Neural crest cell (in vitro differentiated cells): ENCODE data around the gene PDIA6. TPM values are rescaled to one million over a fixed set of nuclear protein-coding genes. Genes with fewer than 3 reads are reported as not detected.

Experiments
- DNase-seq: peaks from one replicate; pipeline ENCODE4 v3.0.0; 2021; ENCODE audit warnings: low read depth, mixed read lengths, low spot score
- H3K27ac Mint-ChIP-seq: one replicate; pipeline ENCODE4 v1.8.0; 2021; ENCODE audit warnings: mild to moderate bottlenecking, mixed read lengths; ENCODE audit not compliant: unreplicated experiment
- H3K27me3 Mint-ChIP-seq: 2 replicates; pipeline ENCODE4 v1.8.0; 2021; ENCODE audit warnings: low read depth, mild to moderate bottlenecking, mixed read lengths
- H3K36me3 Mint-ChIP-seq: 2 replicates; pipeline ENCODE4 v1.8.0; 2021; ENCODE audit warnings: low read depth, mild to moderate bottlenecking, mixed read lengths
- H3K4me1 Mint-ChIP-seq: 2 replicates; pipeline ENCODE4 v1.8.0; 2021; ENCODE audit warnings: mixed read lengths
- H3K4me3 Mint-ChIP-seq: one replicate; pipeline ENCODE4 v1.8.0; 2021; ENCODE audit warnings: mild to moderate bottlenecking, mixed read lengths
- H3K9me3 Mint-ChIP-seq: 2 replicates; pipeline ENCODE4 v1.8.0; 2021; ENCODE audit warnings: mixed read lengths
- total RNA-seq: library from RNA; stranded (reverse); gene quantifications from 2 replicates; pipeline ENCODE4 v1.2.1, GENCODE V29; 2021
- TF ChIP-seq, protein P1 (sequence below): fragments of 200-600 bp; sonication (generic); conservative IDR thresholded peaks from 2 replicates; pipeline ENCODE4 v1.5.0; 2021; ENCODE audit warnings: antibody characterized with exemption, mild to moderate bottlenecking

Gene PDIA6
- total RNA-seq, 1 donor from 2014 or later: 248 TPM

DNA sequence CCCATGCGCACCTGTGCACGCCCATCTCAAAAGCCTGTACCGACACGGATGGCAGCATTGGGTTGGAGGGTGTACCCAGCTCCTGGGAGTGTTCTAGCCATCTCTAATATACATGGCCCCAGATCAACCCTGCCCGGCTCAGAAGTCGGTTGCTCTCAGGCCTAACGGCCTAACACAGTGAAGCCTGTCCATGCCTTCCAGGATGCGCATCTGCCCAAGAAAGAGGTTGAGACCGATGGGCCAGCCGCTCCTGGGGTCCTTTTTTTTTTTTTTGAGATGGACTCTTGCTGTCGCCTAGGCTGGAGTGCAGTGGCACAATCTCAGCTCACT lies 32.1 kb downstream of the PDIA6 start:
- no peaks in the 10 kb centered on the region for H3K4me1 Mint-ChIP-seq
- no peak for DNase-seq
- H3K27me3 Mint-ChIP-seq: no peaks in the 10 kb centered on the region
- H3K27ac Mint-ChIP-seq: no peak overlapping the region
- no peak overlapping the region for H3K4me3 Mint-ChIP-seq
- H3K36me3 Mint-ChIP-seq: peaks cover 20% of the 10 kb centered on the region
- TF ChIP-seq, protein P1, sequence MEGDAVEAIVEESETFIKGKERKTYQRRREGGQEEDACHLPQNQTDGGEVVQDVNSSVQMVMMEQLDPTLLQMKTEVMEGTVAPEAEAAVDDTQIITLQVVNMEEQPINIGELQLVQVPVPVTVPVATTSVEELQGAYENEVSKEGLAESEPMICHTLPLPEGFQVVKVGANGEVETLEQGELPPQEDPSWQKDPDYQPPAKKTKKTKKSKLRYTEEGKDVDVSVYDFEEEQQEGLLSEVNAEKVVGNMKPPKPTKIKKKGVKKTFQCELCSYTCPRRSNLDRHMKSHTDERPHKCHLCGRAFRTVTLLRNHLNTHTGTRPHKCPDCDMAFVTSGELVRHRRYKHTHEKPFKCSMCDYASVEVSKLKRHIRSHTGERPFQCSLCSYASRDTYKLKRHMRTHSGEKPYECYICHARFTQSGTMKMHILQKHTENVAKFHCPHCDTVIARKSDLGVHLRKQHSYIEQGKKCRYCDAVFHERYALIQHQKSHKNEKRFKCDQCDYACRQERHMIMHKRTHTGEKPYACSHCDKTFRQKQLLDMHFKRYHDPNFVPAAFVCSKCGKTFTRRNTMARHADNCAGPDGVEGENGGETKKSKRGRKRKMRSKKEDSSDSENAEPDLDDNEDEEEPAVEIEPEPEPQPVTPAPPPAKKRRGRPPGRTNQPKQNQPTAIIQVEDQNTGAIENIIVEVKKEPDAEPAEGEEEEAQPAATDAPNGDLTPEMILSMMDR: no peak
- no peaks in the 10 kb centered on the region for H3K9me3 Mint-ChIP-seq

DNA sequence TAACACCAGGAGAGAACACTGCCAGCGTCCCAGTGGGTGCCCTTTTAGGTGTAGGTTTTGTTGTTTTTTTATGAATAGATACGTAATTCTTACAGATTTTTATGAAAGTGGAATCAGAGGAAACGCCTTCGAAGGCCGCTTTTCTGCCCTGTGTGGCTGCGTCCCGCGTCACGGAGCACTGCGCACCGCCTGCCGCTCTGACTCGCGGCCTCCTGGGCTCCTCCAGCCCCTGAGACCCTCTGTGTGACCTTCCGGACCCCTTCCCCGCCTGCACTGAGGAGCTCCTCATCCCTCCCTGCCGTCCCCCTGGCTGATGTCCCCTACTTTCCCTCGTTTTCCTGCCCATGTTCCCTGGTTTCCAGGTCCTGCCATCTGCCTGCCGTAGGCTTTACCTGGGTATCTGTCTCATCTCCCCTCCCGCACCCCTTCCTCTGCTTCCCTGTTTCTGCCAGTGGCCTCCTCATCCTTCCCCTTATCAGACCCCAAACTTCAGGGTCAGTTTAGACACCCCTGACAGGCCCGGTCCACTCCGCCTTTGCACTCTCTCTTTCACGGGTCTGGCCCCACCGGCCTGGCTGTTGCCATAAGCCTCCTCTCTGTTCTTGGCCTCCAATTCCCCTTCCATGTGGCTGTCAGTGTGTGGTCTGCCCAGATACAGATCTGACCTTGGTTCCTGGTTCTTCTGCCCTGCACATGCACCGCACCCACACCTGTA lies 32.7 kb downstream of the PDIA6 start:
- H3K27me3 Mint-ChIP-seq: no peaks in the 10 kb centered on the region
- H3K36me3 Mint-ChIP-seq: peaks cover 18% of the 10 kb centered on the region
- TF ChIP-seq, protein P1: no peak
- H3K4me1 Mint-ChIP-seq: peaks cover under 1% of the 10 kb centered on the region
- peak overlapping the region; percentile 27 for H3K27ac Mint-ChIP-seq
- DNase-seq: no peak
- no peak overlapping the region for H3K4me3 Mint-ChIP-seq
- no peaks in the 10 kb centered on the region for H3K9me3 Mint-ChIP-seq

DNA sequence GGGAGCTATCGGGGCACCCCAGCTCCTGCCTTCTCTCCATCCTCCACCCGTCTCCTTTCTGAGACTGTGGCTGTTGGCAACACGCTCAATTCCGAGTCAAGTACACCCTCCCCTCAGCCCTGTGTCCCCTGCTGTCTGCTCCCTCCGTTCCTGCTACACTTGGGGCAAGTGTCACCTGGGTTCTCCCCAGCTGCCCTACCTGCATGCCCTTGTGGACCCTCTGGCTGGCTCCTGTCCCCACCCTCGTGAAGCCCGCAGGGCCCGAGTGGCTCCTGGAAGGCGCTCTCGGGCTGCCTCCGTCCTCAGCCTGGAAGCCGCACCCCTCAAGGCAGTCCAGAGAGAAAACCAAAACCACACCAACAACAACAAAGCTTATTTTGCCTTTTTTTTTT lies 33.9 kb downstream of the PDIA6 start:
- TF ChIP-seq, protein P1: no peak
- H3K36me3 Mint-ChIP-seq: peaks cover 15% of the 10 kb centered on the region
- no peak overlapping the region for H3K4me3 Mint-ChIP-seq
- no peak overlapping the region for H3K27ac Mint-ChIP-seq
- no peaks in the 10 kb centered on the region for H3K9me3 Mint-ChIP-seq
- no peaks in the 10 kb centered on the region for H3K27me3 Mint-ChIP-seq
- peaks cover 4% of the 10 kb centered on the region for H3K4me1 Mint-ChIP-seq
- no peak for DNase-seq

DNA sequence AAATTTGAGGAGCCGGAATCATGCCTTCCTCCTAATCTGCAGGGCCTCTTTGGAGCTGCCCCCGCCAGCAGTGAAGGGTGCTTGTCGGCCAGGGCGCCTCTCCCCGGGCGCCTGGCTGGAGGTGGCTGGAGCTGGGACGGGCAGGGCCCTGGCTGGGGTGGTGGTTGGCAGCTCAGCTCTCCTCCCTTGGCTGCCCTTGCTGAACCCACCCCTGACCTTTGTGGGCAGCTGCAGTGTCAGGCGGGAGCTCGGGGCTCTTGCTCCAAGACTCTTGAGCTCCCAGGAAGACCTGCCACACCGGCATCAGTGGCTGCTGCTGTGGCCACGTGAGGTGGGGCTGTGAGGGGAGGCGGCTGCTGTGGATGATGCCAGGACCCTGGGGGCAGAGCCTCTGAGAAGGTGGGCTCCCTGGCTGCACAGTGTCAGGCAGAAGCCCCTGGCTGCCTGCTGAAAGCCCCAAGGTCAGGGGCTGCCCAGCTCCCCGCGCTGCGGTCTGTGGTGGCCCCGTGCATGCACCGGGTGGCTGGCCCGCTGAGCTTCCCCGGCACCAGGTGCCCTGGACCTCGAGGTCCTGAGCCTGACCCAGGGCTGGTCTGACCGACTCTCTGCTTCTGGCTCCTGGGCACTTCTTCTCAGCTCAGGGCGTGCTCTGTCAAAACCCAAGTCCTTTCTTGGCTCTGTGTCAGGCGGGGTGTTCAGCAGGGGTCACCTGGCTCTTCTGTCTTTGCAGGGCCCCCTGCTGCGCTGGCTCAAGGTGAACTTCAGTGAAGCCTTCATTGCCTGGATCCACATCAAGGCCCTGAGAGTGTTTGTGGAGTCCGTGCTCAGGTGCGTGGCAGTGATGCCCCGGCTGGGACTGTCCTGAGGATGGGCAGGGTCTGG lies 34.5 kb downstream of the PDIA6 start:
- H3K27me3 Mint-ChIP-seq: no peaks in the 10 kb centered on the region
- peaks cover 4% of the 10 kb centered on the region for H3K4me1 Mint-ChIP-seq
- H3K9me3 Mint-ChIP-seq: no peaks in the 10 kb centered on the region
- peaks cover 10% of the 10 kb centered on the region for H3K36me3 Mint-ChIP-seq
- TF ChIP-seq, protein P1: no peak
- peak overlapping the region; percentile 19 for H3K27ac Mint-ChIP-seq
- DNase-seq: no peak
- no peak overlapping the region for H3K4me3 Mint-ChIP-seq

DNA sequence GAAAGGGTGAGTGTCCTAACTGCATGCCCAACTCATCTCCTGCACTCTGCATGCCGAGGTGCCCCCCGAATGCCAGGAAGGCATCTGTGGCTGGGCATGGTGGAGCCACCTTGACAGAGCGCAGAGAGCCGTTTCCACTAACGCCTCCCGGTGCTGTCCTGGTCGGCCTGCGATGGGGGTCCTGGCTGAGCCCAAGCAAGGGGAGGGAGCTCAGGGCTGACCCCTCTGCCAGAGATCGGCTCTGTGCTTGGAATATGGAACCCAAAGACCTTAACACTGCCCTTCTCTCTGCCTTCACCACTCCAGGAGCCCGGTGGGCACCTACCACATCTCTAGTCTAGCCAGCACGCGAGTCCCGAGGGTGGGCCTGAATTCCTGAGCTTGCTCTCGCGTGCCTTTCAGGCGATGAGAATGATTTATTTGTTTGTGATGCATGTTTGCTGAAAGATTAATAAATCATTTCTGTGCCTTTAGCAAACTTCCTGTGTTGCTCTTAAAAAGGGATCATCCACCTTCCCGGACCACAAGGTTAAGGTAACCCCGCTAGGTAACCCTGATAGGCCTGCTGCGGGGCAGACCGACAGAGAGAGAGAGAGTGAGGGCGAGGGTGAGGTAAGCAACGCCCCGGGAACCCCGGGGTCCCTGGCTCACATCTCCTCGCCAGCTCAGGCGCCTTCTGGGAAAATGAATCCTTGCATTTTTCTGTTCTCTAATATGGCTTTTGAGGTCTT lies 35.3 kb downstream of the PDIA6 start:
- TF ChIP-seq, protein P1: no peak
- peaks cover 4% of the 10 kb centered on the region for H3K4me1 Mint-ChIP-seq
- no peaks in the 10 kb centered on the region for H3K27me3 Mint-ChIP-seq
- no peak for DNase-seq
- no peaks in the 10 kb centered on the region for H3K9me3 Mint-ChIP-seq
- H3K36me3 Mint-ChIP-seq: peaks cover 6% of the 10 kb centered on the region
- H3K27ac Mint-ChIP-seq: peak overlapping the region; percentile 19
- no peak overlapping the region for H3K4me3 Mint-ChIP-seq
